Suprapubic skin (tissue), 3 donors: ENCODE data around the gene PRKRIP1.

ENCODE experiments used
- POLR2A ChIP-seq, 2 donors: fragments of 450-650 bp; IDR thresholded peaks; one replicate each; pipeline ENCODE4 v1.6.1; 2017; ENCODE audit warnings: antibody characterized with exemption in 2 of 2, mild to moderate bottlenecking in 2 of 2, moderate library complexity in 2 of 2
- TF ChIP-seq, protein P1 (sequence below), 2 donors: fragments of 200-600 bp in 1 of 2; fragments of 450-650 bp in 1 of 2; sonication (generic) in 1 of 2; IDR thresholded peaks; one replicate each; pipeline ENCODE4 v1.5.1; 2016 to 2019; ENCODE audit warnings: antibody characterized with exemption in 2 of 2, mild to moderate bottlenecking in 1 of 2, moderate library complexity in 1 of 2

GRCh38 chr7:102439963-102440795 lies 44.0 kb downstream of the PRKRIP1 start:
- TF ChIP-seq POLR2A (IDR thresholded peaks at IDR 0.05): no peak
- TF ChIP-seq, protein P1, sequence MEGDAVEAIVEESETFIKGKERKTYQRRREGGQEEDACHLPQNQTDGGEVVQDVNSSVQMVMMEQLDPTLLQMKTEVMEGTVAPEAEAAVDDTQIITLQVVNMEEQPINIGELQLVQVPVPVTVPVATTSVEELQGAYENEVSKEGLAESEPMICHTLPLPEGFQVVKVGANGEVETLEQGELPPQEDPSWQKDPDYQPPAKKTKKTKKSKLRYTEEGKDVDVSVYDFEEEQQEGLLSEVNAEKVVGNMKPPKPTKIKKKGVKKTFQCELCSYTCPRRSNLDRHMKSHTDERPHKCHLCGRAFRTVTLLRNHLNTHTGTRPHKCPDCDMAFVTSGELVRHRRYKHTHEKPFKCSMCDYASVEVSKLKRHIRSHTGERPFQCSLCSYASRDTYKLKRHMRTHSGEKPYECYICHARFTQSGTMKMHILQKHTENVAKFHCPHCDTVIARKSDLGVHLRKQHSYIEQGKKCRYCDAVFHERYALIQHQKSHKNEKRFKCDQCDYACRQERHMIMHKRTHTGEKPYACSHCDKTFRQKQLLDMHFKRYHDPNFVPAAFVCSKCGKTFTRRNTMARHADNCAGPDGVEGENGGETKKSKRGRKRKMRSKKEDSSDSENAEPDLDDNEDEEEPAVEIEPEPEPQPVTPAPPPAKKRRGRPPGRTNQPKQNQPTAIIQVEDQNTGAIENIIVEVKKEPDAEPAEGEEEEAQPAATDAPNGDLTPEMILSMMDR (IDR thresholded peaks at IDR 0.05): no peak
